ENCODE measurements around the gene CHD3. TPM values are rescaled to one million over a fixed set of nuclear protein-coding genes. Genes with fewer than 3 reads are reported as not detected.

Gene CHD3
- total RNA-seq, 1 donor from 2014 or later: 30.3 TPM

- H3K4me3 ChIP-seq (ENCODE audit: low read depth, low read length): no peak overlapping the region
- no peak for DNase-seq (ENCODE audit: low read depth)
- no peak for TF ChIP-seq CTCF (conservative IDR thresholded peaks at IDR 0.05; ENCODE audit: low read depth, low read length)
Observed at GRCh38 chr17:7846063-7846735, 42.4 kb upstream of the CHD3 start.

GRCh38 chr17:7846765-7847661 is 41.6 kb upstream of the CHD3 start:
- DNase-seq (ENCODE audit: low read depth): no peak
- TF ChIP-seq CTCF (conservative IDR thresholded peaks at IDR 0.05; ENCODE audit: low read depth, low read length): no peak

GRCh38 chr17:7848131-7848579 is 40.4 kb upstream of the CHD3 start:
- TF ChIP-seq CTCF (conservative IDR thresholded peaks at IDR 0.05; ENCODE audit: low read depth, low read length): no peak
- no peak overlapping the region for H3K4me3 ChIP-seq (ENCODE audit: low read depth, low read length)
- DNase-seq (ENCODE audit: low read depth): no peak

More at GRCh38 chr17:7846765-7847661, 41.6 kb upstream of the CHD3 start:
- H3K4me3 ChIP-seq (ENCODE audit: low read depth, low read length): no peak overlapping the region

GRCh38 chr17:7848739-7849129 is 39.9 kb upstream of the CHD3 start:
- DNase-seq (ENCODE audit: low read depth): no peak
- TF ChIP-seq CTCF (conservative IDR thresholded peaks at IDR 0.05; ENCODE audit: low read depth, low read length): no peak
- no peak overlapping the region for H3K4me3 ChIP-seq (ENCODE audit: low read depth, low read length)

GRCh38 chr17:7849130-7849750 is 39.3 kb upstream of the CHD3 start:
- no peak for TF ChIP-seq CTCF (conservative IDR thresholded peaks at IDR 0.05; ENCODE audit: low read depth, low read length)
- no peak for DNase-seq (ENCODE audit: low read depth)
- H3K4me3 ChIP-seq (ENCODE audit: low read depth, low read length): no peak overlapping the region

GRCh38 chr17:7849751-7850504 is 38.7 kb upstream of the CHD3 start:
- no peak for DNase-seq (ENCODE audit: low read depth)

More at GRCh38 chr17:7849751-7850504, 38.7 kb upstream of the CHD3 start:
- TF ChIP-seq CTCF (conservative IDR thresholded peaks at IDR 0.05; ENCODE audit: low read depth, low read length): no peak
- no peak overlapping the region for H3K4me3 ChIP-seq (ENCODE audit: low read depth, low read length)

Data from epithelial cell of proximal tubule (primary cell).